Colon (tissue), 2 donors: ENCODE measurements around the gene STXBP5.

Experiments used
- FAIRE-seq: peaks from 2 replicates; lab custom pipeline; 2012; peaks lifted over from hg19 to GRCh38; lab: Jason Lieb, UNC
- donor health status: control.
- donor health status: control.

Gene STXBP5

DNA sequence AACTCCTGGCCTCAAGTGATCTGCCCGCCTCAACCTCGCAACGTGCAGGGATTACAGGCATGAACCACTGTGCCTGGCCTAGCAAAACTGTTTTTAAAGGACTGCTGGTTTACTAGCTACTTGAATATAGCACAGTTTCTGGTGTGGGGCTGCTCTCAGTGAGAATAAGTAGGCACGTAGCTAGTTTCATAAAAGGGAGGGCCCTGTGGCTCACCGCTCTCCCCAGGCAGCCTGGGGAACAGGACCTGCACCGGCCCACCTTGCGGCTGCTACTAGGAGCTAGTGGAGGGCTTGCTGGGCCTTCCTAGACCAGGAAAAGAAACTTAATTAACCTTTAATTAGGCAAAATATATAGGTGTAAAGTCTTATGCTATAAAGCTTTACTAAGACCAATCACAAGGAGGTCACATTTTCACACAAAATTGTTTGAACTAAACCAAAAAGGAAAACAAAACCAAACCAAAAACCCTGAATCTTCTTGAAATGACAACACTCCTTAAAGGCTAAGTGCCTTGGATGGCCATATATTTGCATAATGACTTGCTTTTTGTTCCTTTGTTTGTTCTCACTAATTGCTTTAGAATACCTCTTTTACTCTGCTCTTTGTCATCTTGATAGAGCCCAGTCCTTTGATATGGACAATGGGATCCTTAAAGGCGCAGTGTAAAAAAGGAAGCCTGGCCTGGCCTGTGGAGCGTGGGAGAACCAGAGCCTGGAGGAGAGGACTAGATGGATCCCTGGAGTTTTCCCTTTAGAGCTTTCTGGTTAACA is 234.7 kb downstream of the STXBP5 start:
- FAIRE-seq, result no peak
